HepG2 (cell line): ENCODE results near the gene CYB5R3.

ENCODE experiments used
- ATF3 ChIP-seq: sonication (generic); formaldehyde crosslinking; IDR thresholded peaks from 2 replicates; pipeline ENCODE4 v1.4.0; 2020; ENCODE audit warnings: missing genetic modification reagents
- CBFB ChIP-seq: sonication (generic); formaldehyde crosslinking; IDR thresholded peaks from 2 replicates; pipeline ENCODE4 v1.4.0; 2020; ENCODE audit warnings: missing genetic modification reagents
- CTCF ChIP-seq: sonication (generic); formaldehyde crosslinking; IDR thresholded peaks from 2 replicates; pipeline ENCODE4 v1.5.0; 2020; ENCODE audit warnings: mild to moderate bottlenecking, missing genetic modification reagents, moderate library complexity
- EZH2 ChIP-seq: conservative IDR thresholded peaks from 2 replicates; pipeline ENCODE4 v1.6.1; 2012; ENCODE audit warnings: mild to moderate bottlenecking, low read depth, low read length, moderate library complexity
- HDAC2 ChIP-seq: sonication (generic); formaldehyde crosslinking; IDR thresholded peaks from 2 replicates; pipeline ENCODE4 v1.4.0; 2020; ENCODE audit warnings: missing genetic modification reagents
- KMT2A ChIP-seq: sonication (generic); formaldehyde crosslinking; IDR thresholded peaks from 2 replicates; pipeline ENCODE4 v1.4.0; 2020; ENCODE audit warnings: missing genetic modification reagents
- PCBP1 ChIP-seq: fragments of 200-400 bp; formaldehyde crosslinking; IDR thresholded peaks from 2 replicates; pipeline ENCODE4 v1.6.1; 2017; ENCODE audit warnings: mild to moderate bottlenecking, low read depth, low read length, borderline replicate concordance
- RNF2 ChIP-seq: fragments of 450-650 bp; conservative IDR thresholded peaks from 2 replicates; pipeline ENCODE4 v1.6.1; 2016; ENCODE audit warnings: low read depth
- SP1 ChIP-seq, 2 experiments: fragments of 450-650 bp in 1 of 2; sonication (generic) in 1 of 2; formaldehyde crosslinking in 1 of 2; IDR thresholded peaks; 2 replicates each; pipeline versions ENCODE4 v1.4.0 to v1.6.1; 2016 to 2020; ENCODE audit warnings: missing genetic modification reagents in 1 of 2
- ZFP36L1 ChIP-seq: sonication (generic); formaldehyde crosslinking; IDR thresholded peaks from 2 replicates; pipeline ENCODE4 v1.8.0; 2022; ENCODE audit warnings: mild to moderate bottlenecking, missing genetic modification reagents, moderate library complexity
- ZNF577 ChIP-seq: sonication (generic); formaldehyde crosslinking; IDR thresholded peaks from 2 replicates; pipeline ENCODE4 v1.4.0; 2020; ENCODE audit warnings: mild to moderate bottlenecking, low read depth, missing genetic modification reagents, borderline replicate concordance

GRCh38 chr22:42680648-42681047 lies 31.5 kb upstream of the CYB5R3 start:
- TF ChIP-seq ATF3 (CRISPR knock-in tag) (no peak), SP1 (IDR thresholded peaks at IDR 0.05) (no peak), SP1 (CRISPR knock-in tag; IDR thresholded peaks at IDR 0.05) (no peak), ZNF577 (CRISPR knock-in tag) (no peak), PCBP1 (no peak), CTCF (CRISPR knock-in tag) (no peak), KMT2A (CRISPR knock-in tag) (no peak), ZFP36L1 (CRISPR knock-in tag) (no peak), CBFB (CRISPR knock-in tag) (no peak), RNF2 (no peak), HDAC2 (no peak), EZH2 (no peak)
